Cardiac septum (tissue), 1 donor: ENCODE data around the gene NCKAP5. TPM values are rescaled to one million over a fixed set of nuclear protein-coding genes. Genes with fewer than 3 reads are reported as not detected.
"Not testable (repeated sequence)": the region's sequence is repeated elsewhere in the genome, so short reads cannot be mapped to it uniquely, and the experiment has no call there.

Source experiments
- DNase-seq: peaks from one replicate; pipeline ENCODE4 v3.0.0-alpha.2; 2020; ENCODE audit warnings: low spot score
- intact Hi-C: fragments of 100-400 bp; cut with DNase I; formaldehyde crosslinking; loops from one replicate; pipeline ENCODE4 v1.14.0; 2022
- total RNA-seq: library from RNA; stranded (reverse); fragmentation: NEBNext Ultra II Directional; extraction: Animal tissue kit (Norgen Biotek cat#: 25700); gene quantifications from one replicate; pipeline ENCODE4 v1.2.1, GENCODE V29; 2021
- donor health status: DM: no; HTN: no; CAD: no.

Gene NCKAP5
- total RNA-seq, 1 donor from 2014 or later, result 10.6 TPM

GRCh38 chr2:133213651-133214050 lies 354.6 kb downstream of the NCKAP5 start:
- DNase-seq, result no peak
- intact Hi-C loops, result no loop called here

DNA sequence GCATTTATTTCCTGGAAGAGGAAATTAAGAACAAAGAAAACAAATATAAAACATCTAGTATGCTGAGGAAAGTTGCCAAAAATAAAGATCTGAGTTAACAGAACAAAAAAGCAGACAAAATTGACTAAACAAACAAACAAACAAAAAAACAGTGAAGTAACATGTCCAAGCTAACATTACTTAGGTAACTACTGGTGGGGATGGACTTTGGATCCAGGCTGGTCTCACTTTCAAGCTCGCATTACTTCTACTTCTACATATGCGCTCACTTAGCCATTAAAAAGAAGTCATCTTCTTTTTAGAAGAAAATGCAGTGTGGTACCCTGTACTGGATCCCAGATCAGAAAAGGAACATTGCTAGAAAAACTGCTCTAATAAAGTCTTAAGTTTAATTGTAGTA lies 358.9 kb downstream of the NCKAP5 start:
- DNase-seq, result no peak
- intact Hi-C loops, result no loop called here

DNA sequence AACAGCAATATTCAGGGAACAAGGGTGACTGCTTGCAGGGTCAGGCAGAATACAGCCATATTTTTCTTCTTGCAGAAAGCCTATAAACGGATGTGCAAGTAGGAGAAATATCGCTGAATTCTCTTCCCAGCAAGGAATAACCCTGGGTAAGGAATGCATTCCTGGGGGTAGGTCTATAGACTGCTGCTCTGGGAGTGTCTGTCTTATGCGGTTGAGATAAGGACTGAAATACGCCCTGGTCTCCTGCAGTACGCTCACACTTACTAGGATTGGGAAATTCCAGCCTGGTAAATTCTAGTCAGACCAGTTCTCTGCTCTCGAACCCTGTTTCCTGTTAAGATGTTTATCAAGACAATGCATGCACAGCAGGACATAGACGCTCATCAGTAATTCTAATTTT lies 361.6 kb downstream of the NCKAP5 start:
- intact Hi-C loops, DNase-seq: not testable (repeated sequence)

DNA sequence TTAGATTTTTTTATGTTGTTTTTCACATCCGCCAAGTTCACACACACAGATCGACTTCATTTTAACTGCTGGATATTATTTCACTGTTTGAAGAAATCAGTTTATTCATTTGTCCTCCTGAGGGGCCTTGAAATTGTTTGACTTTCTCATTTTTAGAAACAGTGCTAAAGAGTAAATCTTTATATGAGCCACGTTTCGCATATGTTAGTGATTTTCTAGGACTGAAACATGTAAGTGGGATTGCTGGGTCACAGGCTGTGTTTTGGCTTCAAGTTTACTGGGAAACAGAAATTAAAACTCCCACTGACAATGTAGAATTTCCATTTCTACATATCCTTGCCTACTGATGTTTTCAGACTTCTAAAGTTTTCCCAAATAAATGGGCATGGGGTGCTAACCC lies 363.8 kb downstream of the NCKAP5 start:
- intact Hi-C loops, result no loop called here
- DNase-seq, result no peak

GRCh38 chr2:133200684-133201421 lies 367.4 kb downstream of the NCKAP5 start:
- intact Hi-C loops, result no loop called here
- no peak for DNase-seq

- intact Hi-C loops, result no loop called here
- DNase-seq, result no peak
Observed at GRCh38 chr2:133198678-133199077, 369.6 kb downstream of the NCKAP5 start.

DNA sequence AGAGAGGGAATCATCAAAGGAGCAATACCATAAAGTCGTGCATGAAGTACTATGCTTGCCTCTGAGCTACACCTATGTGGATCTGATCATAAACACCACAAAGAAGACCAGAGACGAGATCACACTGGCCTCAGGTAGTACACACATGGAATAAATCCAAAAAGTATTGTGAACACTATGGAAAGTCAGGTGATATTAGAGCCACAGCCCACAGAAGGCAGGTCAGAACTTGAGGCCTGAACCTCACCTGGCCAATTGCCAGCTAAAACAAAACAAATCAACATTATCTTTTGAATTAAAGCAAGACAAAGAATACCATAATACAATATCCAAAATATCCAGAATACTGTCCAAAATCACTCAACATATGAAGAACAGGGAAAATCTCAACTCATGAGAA lies 371.1 kb downstream of the NCKAP5 start:
- intact Hi-C loops, result no loop called here
- DNase-seq, result no peak

DNA sequence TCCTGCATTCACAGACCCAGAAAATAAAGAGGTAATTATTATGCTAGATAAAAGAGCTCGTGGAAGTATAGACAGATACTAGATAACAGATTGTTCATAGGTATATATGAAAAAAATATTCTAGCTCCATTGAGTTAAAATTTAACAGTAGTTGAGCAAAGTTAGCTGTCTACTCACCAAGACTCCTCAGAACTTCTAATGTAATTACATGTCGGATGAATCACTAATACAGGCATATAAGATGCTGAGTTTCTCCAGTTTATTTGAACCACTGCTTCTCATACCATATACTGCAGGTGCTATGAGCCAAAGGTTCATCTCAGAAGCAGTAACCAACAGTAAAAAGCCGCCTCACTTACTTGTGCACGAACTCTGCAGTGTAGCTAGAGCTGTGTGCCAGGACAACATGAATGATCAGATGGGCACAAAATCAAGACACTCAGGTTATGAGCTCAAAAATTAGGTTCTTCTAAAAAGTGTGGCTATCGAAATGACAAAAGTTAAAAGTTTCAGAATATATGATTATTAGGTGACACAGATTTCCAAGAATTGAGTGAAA lies 373.4 kb downstream of the NCKAP5 start:
- DNase-seq, result no peak
- intact Hi-C loops, result no loop called here

DNA sequence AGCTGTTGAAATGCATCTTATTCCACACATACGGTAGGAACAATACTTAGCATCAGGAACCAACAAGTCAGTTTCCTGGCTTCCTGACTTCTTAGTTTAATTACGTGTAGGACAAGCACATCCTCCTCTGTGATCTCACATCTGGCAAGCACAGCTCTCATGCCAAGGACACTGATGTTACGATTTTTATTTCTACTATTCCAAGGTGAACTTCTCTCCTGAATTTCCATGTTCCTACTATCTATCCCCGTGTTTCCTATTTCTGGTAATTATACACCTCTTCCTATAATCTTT lies 374.0 kb downstream of the NCKAP5 start:
- no peak for DNase-seq
- intact Hi-C loops, result no loop called here

- intact Hi-C loops, result no loop called here
- DNase-seq, result no peak
Observed at GRCh38 chr2:133193544-133194361, 374.5 kb downstream of the NCKAP5 start.

GRCh38 chr2:133192028-133192427 lies 376.2 kb downstream of the NCKAP5 start:
- DNase-seq, result no peak
- intact Hi-C loops, result no loop called here

GRCh38 chr2:133177196-133177595 lies 391.1 kb downstream of the NCKAP5 start:
- intact Hi-C loops, result loop anchor here (10.0 kb wide), 1 partner anchor 502 kb away; the partner anchor contains the start of gene LYPD1
- no peak for DNase-seq

GRCh38 chr2:133175926-133176325 lies 392.3 kb downstream of the NCKAP5 start:
- intact Hi-C loops, result loop anchor here (10.0 kb wide), 1 partner anchor 501 kb away; the partner anchor contains the start of gene LYPD1
- no peak for DNase-seq

DNA sequence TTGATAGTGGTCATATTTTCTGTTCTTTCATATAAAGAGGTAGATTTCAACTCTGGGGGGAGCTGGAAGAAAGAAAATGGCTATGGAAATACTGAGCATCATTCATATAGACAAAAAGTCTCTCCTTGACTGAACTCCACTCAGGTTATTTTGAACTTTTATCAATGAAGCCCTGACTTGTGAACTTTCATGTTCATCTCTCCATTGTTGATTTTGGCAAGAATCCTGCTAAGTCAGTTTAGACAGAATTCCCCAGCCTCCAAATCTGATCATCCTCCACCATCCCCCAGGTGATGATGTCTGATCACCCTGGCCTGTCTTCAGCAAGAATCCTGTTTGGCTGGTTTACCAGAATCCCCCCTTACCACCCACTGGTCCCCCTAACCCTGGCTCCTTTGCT lies 395.0 kb downstream of the NCKAP5 start:
- intact Hi-C loops, result loop anchor here (5.0 to 10.0 kb wide), 2 partner anchors 498 to 626 kb away; partner anchors contain the start of gene LYPD1
- DNase-seq, result no peak

GRCh38 chr2:133171393-133172004 lies 396.8 kb downstream of the NCKAP5 start:
- no peak for DNase-seq
- intact Hi-C loops, result loop anchor here (5.0 to 10.0 kb wide), 2 partner anchors 497 to 624 kb away; partner anchors contain the start of gene LYPD1

DNA sequence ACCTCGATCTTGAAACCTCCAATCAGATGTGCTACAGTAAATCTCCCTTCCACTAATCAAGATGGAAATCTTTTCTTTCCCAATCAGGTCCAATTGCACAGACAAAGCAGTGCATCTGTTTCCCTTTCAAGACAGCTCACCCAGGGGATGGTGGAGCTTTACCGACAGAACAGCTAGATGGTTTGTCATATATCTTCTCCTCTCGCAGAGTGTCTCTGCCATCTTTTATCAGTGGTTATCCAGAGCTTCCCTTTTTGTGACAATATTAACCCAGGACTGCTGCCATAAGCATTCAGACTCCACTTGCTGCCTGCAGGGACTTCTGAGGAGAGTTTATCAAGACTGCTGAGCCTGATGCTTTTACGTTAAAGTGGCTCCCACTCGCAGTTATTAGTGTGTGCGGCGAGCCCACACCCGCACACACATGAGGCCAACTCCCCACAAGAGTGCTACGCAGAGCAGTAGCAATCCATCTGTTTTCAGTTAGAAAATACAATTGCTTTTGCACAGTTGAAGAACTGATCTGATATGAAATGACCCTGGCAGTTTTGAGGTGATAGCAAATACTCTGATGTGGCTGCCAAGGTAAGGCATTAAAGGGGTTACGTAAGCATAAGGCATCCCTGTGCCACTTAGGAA lies 398.9 kb downstream of the NCKAP5 start:
- no peak for DNase-seq
- intact Hi-C loops, result no loop called here

DNA sequence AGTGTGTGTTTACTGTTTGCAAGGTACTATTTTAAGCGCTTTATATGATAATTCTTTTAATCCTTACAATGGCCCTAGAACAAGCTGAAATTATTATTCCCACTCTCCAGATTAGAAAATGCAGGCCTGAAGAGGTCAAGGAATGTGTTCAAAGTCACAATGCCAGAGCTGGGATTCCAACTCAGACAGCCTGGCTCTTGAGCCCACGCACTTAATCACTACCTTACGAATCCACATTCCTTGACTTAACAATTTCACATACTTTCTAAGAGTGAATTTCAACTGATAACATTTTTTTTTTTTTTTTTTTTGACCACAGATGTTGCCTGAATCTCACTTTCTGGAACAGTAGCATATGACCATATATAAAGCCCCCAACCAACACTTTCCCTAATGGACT lies 400.3 kb downstream of the NCKAP5 start:
- no peak for DNase-seq
- intact Hi-C loops, result no loop called here

- intact Hi-C loops, result no loop called here
- no peak for DNase-seq
Observed at GRCh38 chr2:133167223-133167622, 401.0 kb downstream of the NCKAP5 start.

- intact Hi-C loops, result no loop called here
- DNase-seq, result no peak
Observed at GRCh38 chr2:133166031-133166430, 402.2 kb downstream of the NCKAP5 start.

DNA sequence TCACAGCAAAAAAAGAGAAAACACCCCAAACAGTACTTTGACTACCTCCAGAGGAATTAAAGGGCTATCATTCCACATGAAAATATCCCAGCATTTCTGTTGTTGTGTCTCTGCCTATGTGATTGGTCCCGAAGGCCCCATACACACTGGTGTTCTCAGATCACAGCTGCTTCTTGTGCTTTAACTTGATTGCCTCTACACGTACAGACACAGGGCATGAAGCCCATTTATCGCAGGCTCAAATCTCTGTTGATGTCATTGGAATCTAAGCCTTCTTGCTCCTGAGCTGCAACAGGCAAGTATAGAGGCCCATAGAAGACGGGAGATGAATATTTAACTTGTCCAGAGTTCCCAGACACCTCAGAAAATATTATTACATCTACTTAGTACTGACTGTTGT lies 405.2 kb downstream of the NCKAP5 start:
- no peak for DNase-seq
- intact Hi-C loops, result no loop called here
